ENCODE measurements around the gene ATAD2B. TPM values are rescaled to one million over a fixed set of nuclear protein-coding genes. Genes with fewer than 3 reads are reported as not detected.

The ATAD2B gene
- total RNA-seq, 1 donor from 2014 or later: 28.8 TPM

DNA sequence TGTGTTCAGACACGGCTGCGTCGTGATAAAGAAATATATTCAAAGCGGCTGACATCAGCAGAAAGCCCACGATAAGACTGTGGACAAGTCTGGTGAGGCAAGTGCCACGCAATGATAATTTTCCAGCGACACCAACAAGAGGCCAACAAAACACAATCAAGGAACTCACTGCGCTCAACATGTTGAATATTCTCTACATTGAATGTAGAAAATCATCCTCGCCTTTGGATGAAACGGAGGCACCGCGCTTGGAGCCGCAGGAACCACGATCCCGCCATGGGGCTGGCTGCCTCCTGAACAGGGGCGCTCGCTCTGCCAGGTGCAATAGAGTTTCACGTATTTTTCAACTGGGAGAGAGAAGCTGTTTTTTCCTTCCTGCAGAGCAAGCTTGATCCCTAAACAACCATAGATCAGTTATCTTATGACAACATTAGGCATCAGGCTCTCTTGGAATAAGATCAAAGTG, 220.3 kb downstream of the ATAD2B start:
- intact Hi-C loops (cut with micrococcal nuclease): no loop called here

DNA sequence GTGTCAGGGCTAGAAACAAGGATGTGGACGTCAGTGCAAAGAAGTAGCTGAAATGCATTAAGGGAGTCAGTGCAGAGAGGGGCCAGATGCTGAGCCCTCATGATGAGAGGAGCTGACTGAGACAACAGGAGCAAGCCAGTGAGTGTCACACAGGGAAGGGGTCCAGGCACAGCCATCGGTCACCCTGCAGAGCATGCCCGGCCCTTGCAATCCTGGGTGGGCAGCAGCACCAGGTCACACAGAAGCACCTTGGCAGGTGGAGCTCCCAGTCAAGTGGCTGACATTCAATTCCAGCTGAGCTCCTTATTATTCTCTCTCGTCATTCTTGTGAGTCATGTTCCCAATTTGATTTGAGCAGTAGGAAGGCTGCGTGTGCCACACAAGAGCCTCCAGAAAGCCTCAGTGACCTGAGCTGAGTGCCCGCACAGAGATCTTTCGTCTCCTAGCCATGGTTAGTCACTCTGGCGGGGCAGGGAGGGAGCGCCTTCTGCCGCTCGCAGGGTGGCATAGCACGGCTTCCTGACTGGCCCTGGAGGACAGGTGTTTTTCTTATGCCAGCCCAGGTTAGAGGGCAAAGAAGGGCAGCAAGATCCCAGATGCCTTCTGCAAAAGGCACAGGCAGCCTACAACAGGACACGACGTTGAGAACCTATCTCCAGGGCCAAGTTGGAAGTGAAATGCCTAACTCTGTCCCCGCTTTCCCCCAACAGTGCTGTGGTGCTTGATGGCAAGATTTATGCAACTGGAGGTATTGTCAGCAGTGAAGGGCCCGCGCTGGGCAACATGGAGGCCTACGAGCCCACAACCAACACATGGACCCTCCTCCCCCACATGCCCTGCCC, 220.9 kb downstream of the ATAD2B start:
- intact Hi-C loops (cut with micrococcal nuclease): no loop called here

DNA sequence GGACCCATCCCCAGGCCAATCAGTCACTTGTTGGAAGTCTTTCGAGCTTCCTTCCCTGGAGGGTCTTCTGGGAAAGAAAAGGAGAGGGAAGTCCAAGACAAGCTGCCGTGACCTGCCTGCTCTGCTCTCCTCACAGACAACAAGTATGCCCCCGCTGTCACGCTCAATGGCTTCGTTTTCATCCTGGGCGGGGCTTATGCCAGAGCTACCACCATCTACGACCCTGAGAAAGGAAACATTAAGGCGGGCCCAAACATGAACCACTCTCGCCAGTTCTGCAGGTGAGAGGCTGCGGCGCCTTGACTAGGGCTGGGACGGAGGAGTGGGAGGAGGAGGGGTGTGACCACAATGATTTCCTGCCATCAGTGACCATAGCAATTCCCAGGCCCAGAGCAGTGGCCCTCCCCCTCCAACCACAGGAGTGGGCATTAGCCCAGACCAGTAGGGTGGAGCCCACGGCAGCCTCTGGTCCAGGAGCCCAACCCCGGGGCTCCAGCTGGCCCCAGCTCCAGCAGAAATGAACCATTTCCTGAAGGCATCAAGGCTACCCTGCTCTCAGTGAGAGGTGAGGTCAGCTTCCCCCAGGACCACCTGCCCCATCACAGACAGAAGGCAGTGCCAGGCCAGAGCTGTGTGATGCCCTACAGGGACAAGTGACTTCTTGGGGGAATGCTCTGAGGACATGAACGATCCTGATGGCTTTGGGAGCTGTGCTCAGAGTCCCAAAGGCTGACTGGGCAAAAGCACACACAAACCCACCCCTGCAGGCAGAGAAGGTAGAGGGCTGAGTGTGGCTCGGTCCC, 223.1 kb downstream of the ATAD2B start:
- intact Hi-C loops (cut with micrococcal nuclease): no loop called here

DNA sequence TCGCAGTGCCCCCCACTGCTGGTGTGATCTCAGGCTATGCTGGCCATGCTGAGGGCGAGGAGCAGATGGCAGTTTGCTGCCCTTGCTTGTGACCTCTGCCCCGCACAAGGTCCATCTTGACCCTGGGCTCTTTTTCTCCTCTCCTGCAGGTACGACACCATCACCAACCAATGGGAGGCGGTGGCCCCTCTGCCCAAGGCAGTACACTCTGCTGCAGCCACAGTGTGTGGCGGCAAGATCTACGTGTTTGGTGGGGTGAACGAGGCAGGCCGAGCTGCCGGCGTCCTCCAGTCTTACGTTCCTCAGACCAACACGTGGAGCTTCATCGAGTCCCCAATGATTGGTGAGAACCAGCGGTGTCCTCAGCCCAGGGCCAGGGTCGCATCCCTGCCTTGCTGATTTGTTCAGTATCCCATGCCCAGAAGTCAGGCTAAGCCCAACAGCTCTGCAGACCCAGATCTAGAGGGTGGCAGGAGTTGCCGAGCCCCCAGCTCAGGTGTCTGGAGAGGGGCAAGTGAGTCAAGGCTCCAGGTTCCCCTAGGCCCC, 223.8 kb downstream of the ATAD2B start:
- intact Hi-C loops (cut with micrococcal nuclease): no loop called here

DNA sequence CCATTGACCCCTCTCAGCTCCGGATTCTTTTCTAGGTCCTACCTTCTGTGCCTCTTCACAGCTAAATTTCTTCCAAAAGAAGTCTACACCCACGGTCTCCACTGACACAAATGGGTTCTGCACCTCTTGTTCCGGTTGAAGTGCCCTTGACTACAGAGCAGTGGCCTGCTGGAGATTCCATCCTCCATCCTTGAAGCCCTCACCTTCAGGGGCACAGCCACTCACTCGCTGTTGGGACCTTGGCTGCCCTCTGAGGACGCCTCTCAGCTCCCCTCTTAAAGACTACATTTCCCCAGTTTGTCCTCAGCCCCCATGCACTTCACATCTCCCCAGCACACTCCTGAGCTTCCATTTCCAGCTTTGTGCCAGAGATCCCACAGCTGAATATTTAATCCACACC, 226.3 kb downstream of the ATAD2B start:
- intact Hi-C loops (cut with micrococcal nuclease): no loop called here

DNA sequence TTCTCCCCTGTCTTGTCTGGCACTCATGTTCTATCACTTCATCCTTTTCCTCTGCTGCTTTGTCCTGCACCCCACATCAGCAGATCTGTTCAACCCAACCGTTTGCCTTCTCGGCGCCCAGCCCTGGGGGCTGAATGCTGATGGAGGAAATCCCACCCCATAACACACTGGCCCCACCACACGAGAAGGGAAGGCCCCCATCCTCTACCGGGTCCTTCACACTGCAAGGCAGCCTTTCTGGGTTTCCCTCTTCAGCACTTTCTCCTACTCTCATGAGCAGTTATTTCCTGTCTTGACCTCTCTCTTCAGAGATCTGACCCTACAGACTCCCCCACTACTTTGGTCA, 227.4 kb downstream of the ATAD2B start:
- intact Hi-C loops (cut with micrococcal nuclease): no loop called here

DNA sequence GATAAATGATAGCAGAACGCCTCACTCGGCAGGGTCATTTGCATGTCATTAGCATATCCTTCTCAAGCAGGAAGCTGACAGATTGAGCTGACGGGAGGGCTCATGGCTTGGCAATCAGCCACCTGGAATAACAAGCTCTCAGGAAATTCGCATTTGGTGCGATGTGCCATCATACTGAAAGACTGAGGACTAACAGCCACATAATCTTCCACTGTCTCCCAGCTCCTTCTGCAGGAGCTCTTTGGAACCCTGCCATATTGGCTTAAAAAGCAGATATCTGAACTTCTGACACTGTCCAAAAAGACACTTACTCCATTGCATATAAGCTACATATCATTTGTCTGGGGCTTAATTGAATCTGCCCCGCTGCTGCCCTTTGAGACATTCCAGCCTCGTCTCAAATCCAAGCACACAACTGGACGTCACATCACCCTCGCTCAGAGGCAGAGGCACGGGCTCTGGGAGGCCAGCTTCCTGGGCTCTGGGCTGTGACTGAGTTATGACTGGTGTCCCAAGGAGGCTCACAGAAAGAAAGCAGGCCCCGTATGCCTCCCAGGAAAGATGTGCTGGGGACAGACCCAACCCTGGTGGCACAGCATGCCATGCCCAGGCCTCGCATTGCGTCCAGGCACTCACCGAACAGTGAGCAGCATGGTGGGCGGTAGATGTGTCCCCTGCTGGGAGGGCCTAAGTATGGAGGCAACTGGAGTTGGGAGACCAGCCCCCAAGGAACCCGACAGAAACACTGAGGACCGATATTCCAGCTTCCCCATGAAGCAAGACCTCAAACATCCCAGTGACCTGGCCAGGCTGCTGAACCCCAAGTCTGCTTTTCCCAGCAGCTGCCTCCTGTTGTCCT, 228.0 kb downstream of the ATAD2B start:
- intact Hi-C loops (cut with micrococcal nuclease): no loop called here

Other genes with a start within 250 kb of the ATAD2B start
- 9.7 and 11.6 TPM in 2 replicates for gene UBXN2A, start 13.3 kb upstream of the ATAD2B start, total RNA-seq
- gene MFSD2B, start 83.0 kb upstream of the ATAD2B start, total RNA-seq: 0.07 and 0.44 TPM in 2 replicates
- 19.9 and 20.2 TPM in 2 replicates for gene WDCP, start 120.3 kb upstream of the ATAD2B start, total RNA-seq
- 0.66 and 1.4 TPM in 2 replicates for gene FKBP1B, start 122.6 kb upstream of the ATAD2B start, total RNA-seq
- 90.9 and 94.3 TPM in 2 replicates for gene SF3B6, start 149.2 kb upstream of the ATAD2B start, total RNA-seq
- 0.91 and 1.1 TPM in 2 replicates for gene TP53I3, start 157.7 kb upstream of the ATAD2B start, total RNA-seq
- 0.29 TPM in 1 of 2 replicates, not detected in the other for gene PFN4, start 196.2 kb upstream of the ATAD2B start, total RNA-seq
- 7.8 and 10.1 TPM in 2 replicates for gene FAM228B, start 196.3 kb upstream of the ATAD2B start, total RNA-seq
- gene FAM228A, start 247.9 kb upstream of the ATAD2B start, total RNA-seq: not detected in 2 replicates